Suppressor macrophage treated with lipopolysaccharide for 4 hours (primary cell): ENCODE data around the gene C10orf143.
"Not testable (repeated sequence)": the region's sequence is repeated elsewhere in the genome, so short reads cannot be mapped to it uniquely, and the experiment has no call there.

Experiments used
- DNase-seq: peaks from one replicate; pipeline ENCODE4 v3.0.0-alpha.2; 2020

C10orf143 gene

GRCh38 chr10:130027716-130028464 lies 82.7 kb downstream of the C10orf143 start:
- DNase-seq, result no peak

GRCh38 chr10:130026670-130027456 lies 83.8 kb downstream of the C10orf143 start:
- no peak for DNase-seq

DNA sequence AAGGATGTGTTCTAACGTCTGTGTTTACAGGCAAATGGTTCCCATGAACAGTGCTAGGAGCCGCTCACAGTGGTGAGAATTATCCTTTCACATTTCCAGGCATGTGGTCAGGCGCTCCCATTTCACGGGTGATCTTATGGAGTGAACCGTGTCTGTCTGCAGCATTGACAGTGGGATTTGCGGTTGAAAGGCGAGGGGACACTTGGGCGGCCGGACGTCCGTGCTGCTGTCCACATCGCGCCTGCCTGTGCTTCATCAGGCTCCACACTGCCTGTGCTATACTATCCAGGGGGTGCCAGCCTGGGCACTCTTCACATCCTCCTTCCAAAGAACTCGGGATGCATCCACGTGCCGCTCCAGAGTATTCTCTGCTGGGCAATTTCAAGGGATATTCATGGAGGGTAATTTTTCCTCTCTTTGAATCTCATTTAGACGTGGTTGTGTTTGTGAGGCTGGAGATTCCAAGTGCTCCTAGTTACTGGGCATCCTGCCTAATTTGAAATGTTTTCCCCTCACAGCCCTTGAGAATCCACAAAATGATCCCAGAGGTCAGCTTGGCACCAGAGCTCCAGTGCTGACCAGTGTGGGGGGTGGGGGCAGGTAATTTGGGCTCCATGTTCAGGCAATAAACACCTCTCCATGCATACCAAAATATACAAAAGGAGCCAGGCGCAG lies 84.7 kb downstream of the C10orf143 start:
- no peak for DNase-seq

DNA sequence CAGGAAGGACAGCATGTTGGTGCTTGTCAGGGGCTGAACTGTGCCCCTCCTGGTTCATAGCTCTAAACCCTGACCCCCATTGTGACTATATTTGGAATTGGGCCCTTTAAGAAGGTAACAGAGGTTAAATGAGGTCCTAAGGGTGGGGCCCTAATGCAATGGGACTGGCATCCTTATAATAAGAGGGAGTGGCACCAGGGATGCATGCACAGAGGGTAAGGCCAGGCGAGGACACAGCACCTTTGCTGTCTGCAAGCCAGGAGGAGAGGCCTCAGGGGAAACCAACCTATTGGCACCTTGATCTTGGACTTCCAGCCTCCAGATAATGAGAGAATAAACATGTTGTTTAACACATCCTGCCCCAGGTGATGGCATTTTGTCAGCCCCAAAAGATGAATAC lies 85.3 kb downstream of the C10orf143 start:
- no peak for DNase-seq

DNA sequence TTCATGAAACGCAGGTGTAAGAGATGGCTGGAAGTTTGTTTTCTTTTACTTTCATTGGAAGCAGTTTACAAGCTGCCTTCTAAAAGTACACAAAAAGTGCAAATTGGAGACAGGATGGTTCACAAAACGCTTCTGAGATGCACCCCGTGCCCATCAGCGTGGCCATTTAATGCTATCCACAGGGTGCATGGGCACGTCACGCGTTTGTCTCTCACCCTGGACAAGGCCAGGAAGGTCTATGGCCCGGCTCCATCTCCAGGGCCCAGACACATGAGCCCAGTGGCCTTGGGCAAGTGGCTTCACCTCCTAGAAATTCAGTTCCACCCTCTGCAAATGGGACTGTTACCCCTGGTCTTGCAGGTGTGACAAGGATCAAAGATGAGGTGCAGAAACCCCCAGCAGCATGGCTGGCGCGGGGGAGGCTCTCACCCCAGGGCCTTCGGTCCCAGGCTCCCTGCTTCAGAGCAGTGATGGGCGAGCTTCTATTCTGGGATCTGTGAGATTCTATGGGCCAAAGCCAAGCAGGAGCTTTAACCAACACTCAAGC lies 85.8 kb downstream of the C10orf143 start:
- DNase-seq, result no peak

GRCh38 chr10:130024326-130024725 lies 86.3 kb downstream of the C10orf143 start:
- not testable (repeated sequence) for DNase-seq

- no peak for DNase-seq
Measured at GRCh38 chr10:130023454-130024230, 87.0 kb downstream of the C10orf143 start.

- no peak for DNase-seq
Measured at GRCh38 chr10:130022511-130023299, 87.9 kb downstream of the C10orf143 start.

- DNase-seq, result no peak
Measured at GRCh38 chr10:130022086-130022485, 88.5 kb downstream of the C10orf143 start.

- DNase-seq, result no peak
Measured at GRCh38 chr10:130021383-130021950, 89.2 kb downstream of the C10orf143 start.

DNA sequence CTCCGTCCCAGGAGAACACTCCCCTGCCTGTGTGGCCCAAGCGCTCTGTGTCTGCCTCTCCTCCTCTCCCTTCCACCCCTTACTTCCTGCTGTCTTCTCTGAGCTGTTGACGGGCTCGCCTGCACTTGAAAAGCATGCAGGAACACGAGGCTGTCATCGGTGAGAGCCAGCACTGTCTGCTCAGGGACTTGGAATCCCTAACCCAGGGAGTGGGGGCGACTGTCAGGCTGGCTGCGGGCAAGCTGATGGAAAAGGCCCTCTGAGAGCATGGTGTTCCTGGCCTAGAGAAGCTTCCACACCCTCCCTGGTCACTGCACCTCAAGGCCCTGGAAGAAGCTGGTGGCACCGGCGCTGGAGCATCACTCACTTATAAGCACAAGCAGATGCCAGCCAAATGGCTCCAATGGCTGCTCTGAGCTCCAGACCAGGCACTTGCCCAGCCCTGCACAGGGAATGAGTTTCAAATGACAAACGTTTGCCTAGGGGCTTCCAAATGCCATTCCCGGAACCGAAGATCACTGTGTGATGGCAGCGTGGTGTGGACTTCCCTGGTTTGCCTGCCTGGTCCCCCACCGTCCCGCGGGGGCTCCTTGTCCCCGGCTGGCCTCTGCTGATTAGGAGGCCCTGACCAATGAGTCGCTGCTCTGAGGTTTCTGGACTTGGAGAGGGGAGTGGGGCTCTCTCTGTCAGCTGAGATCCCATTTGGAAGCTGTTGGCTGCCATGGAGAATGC lies 89.8 kb downstream of the C10orf143 start:
- DNase-seq, result no peak

- no peak for DNase-seq
Measured at GRCh38 chr10:130018730-130019185, 91.9 kb downstream of the C10orf143 start.

DNA sequence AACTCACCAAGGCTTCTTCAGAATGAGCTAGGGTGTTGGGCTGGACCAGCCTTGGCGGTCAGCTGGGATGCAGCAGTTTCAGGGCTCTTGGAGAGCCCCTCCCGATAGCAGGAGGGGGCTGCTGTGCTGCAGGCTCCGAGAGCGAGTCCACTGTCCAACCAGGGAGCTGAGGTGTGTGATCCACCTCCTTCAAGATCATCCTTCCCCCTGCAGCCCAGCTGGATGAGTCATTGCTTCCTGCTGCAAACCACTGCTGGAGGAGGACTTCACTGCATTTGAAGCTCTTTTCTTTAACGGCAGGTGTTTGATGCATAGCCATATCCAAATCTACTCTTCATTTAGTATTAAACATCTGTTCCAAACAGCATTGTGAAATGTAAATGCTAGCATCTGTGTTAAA lies 92.4 kb downstream of the C10orf143 start:
- no peak for DNase-seq

DNA sequence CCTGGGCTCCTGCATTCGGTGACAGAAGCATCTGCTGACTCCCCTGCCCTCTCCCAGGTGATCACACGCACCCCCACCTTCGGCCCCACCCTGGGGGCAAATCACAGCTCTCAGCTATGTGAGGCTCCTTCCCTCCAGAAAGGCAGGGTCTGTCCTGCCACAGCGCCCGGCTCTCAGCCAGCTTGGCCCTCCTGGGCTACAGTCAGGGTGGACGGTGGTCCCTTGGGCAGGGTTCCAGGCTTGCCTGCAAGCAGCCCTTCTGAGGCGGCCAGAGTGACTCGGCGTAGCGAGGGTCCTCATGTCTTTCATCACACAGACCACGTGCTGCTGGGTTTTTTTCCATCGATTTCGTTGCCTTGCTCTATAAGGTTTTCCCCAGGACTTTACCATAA lies 93.0 kb downstream of the C10orf143 start:
- DNase-seq, result no peak

GRCh38 chr10:130016993-130017630 lies 93.5 kb downstream of the C10orf143 start:
- no peak for DNase-seq

GRCh38 chr10:130016095-130016494 lies 94.5 kb downstream of the C10orf143 start:
- no peak for DNase-seq

DNA sequence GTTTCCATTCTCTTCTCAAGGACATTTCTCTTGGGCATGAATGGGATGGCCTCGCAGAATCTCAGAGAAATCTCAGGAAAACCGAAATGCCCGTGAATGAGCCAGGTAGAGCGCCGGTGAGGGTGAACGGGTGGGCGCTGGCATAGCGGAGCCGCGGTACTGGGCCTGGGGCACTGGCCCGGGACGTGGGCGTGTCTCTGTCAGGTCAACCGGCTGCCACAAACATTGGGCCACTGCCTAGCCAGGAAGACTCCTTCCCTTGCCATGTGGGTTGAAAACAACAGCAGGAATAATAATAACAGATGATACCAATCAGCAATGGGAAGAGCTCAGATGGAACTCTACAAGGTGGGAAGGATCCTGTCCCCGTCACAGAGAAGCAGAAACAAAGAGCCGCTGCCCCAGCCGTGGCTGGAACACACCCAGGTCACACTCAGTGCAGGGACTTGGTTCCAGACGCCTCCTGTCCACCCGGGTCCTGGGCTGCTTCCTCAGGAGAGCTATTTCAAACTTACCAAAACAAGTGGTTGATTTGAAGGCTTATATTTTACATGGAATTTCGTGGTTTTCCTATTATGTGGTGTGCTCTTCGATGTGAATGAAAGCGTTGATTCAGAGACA lies 95.4 kb downstream of the C10orf143 start:
- no peak for DNase-seq

- DNase-seq, result no peak
Measured at GRCh38 chr10:130014263-130015074, 96.2 kb downstream of the C10orf143 start.
